Measurements from ENCODE around the gene HSF4.

Gene HSF4

GRCh38 chr16:67194260-67194659, 29.7 kb downstream of the HSF4 start:
- Histone ChIP-seq H3K9me2 (replicated peaks; ENCODE audit: control insufficient read depth, low read length) (no peaks in the 10 kb centered on the region), H3K4me1 (ENCODE audit: control insufficient read depth, low read length) (peaks cover 15% of the 10 kb centered on the region), H4K20me1 (ENCODE audit: control insufficient read depth, insufficient read depth, low read depth, low read length) (peaks cover 3% of the 10 kb centered on the region), H3K27ac (ENCODE audit: low read depth, low read length) (no peak overlapping the region), H3K9me3 (ENCODE audit: control insufficient read depth, insufficient read depth, low read length) (no peaks in the 10 kb centered on the region), H3K36me3 (ENCODE audit: control insufficient read depth, low read length) (peaks cover 70% of the 10 kb centered on the region), H3K4me3 (ENCODE audit: low read length) (no peak overlapping the region), H3K27me3 (ENCODE audit: control insufficient read depth, low read length) (no peaks in the 10 kb centered on the region), H3K79me2 (ENCODE audit: control insufficient read depth, low read length) (peaks cover 38% of the 10 kb centered on the region), H3K4me2 (ENCODE audit: low read length) (no peak overlapping the region), H3F3A (ENCODE audit: control insufficient read depth, insufficient read depth) (no peaks in the 10 kb centered on the region)
- no peak for TF ChIP-seq EZH2phosphoT487 (IDR thresholded peaks at IDR 0.05; ENCODE audit: borderline replicate concordance, low read length)
- TF ChIP-seq CTCF (IDR thresholded peaks at IDR 0.05; ENCODE audit: low read depth, low read length, poor library complexity, severe bottlenecking), result no peak

- peaks cover 38% of the 10 kb centered on the region for H3K79me2 ChIP-seq (ENCODE audit: control insufficient read depth, low read length)
- H4K20me1 ChIP-seq (ENCODE audit: control insufficient read depth, insufficient read depth, low read depth, low read length), result peaks cover 3% of the 10 kb centered on the region
- H3K27me3 ChIP-seq (ENCODE audit: control insufficient read depth, low read length), result no peaks in the 10 kb centered on the region
- H3K9me2 ChIP-seq (replicated peaks; ENCODE audit: control insufficient read depth, low read length), result no peaks in the 10 kb centered on the region
- H3K27ac ChIP-seq (ENCODE audit: low read depth, low read length), result no peak overlapping the region
- H3K36me3 ChIP-seq (ENCODE audit: control insufficient read depth, low read length), result peaks cover 82% of the 10 kb centered on the region
- peaks cover 15% of the 10 kb centered on the region for H3K4me1 ChIP-seq (ENCODE audit: control insufficient read depth, low read length)
- H3K4me3 ChIP-seq (ENCODE audit: low read length), result no peak overlapping the region
- H3K9me3 ChIP-seq (ENCODE audit: control insufficient read depth, insufficient read depth, low read length), result no peaks in the 10 kb centered on the region
- TF ChIP-seq CTCF (IDR thresholded peaks at IDR 0.05; ENCODE audit: low read depth, low read length, poor library complexity, severe bottlenecking) (no peak), EZH2phosphoT487 (IDR thresholded peaks at IDR 0.05; ENCODE audit: borderline replicate concordance, low read length) (no peak)
- no peaks in the 10 kb centered on the region for H3F3A ChIP-seq (ENCODE audit: control insufficient read depth, insufficient read depth)
- no peak overlapping the region for H3K4me2 ChIP-seq (ENCODE audit: low read length)
These were observed 31.1 kb downstream of the HSF4 start for GRCh38 chr16:67195676-67196075.

GRCh38 chr16:67196881-67197280, 32.3 kb downstream of the HSF4 start:
- Histone ChIP-seq H3K9me3 (ENCODE audit: control insufficient read depth, insufficient read depth, low read length) (no peaks in the 10 kb centered on the region), H3K27me3 (ENCODE audit: control insufficient read depth, low read length) (no peaks in the 10 kb centered on the region), H3K4me3 (ENCODE audit: low read length) (no peak overlapping the region), H3K36me3 (ENCODE audit: control insufficient read depth, low read length) (peaks cover 88% of the 10 kb centered on the region), H4K20me1 (ENCODE audit: control insufficient read depth, insufficient read depth, low read depth, low read length) (peaks cover 3% of the 10 kb centered on the region), H3K9me2 (replicated peaks; ENCODE audit: control insufficient read depth, low read length) (no peaks in the 10 kb centered on the region), H3K27ac (ENCODE audit: low read depth, low read length) (no peak overlapping the region), H3K4me2 (ENCODE audit: low read length) (no peak overlapping the region), H3F3A (ENCODE audit: control insufficient read depth, insufficient read depth) (no peaks in the 10 kb centered on the region), H3K4me1 (ENCODE audit: control insufficient read depth, low read length) (peaks cover 9% of the 10 kb centered on the region), H3K79me2 (ENCODE audit: control insufficient read depth, low read length) (peaks cover 35% of the 10 kb centered on the region)
- TF ChIP-seq CTCF (IDR thresholded peaks at IDR 0.05; ENCODE audit: low read depth, low read length, poor library complexity, severe bottlenecking) (no peak), EZH2phosphoT487 (IDR thresholded peaks at IDR 0.05; ENCODE audit: borderline replicate concordance, low read length) (no peak)

GRCh38 chr16:67197704-67198103, 33.2 kb downstream of the HSF4 start:
- no peaks in the 10 kb centered on the region for H3F3A ChIP-seq (ENCODE audit: control insufficient read depth, insufficient read depth)
- no peaks in the 10 kb centered on the region for H3K9me3 ChIP-seq (ENCODE audit: control insufficient read depth, insufficient read depth, low read length)
- peaks cover 9% of the 10 kb centered on the region for H3K4me1 ChIP-seq (ENCODE audit: control insufficient read depth, low read length)
- TF ChIP-seq EZH2phosphoT487 (IDR thresholded peaks at IDR 0.05; ENCODE audit: borderline replicate concordance, low read length) (no peak), CTCF (IDR thresholded peaks at IDR 0.05; ENCODE audit: low read depth, low read length, poor library complexity, severe bottlenecking) (no peak)
- H3K27me3 ChIP-seq (ENCODE audit: control insufficient read depth, low read length), result no peaks in the 10 kb centered on the region
- no peak overlapping the region for H3K4me2 ChIP-seq (ENCODE audit: low read length)
- H3K4me3 ChIP-seq (ENCODE audit: low read length), result no peak overlapping the region
- H4K20me1 ChIP-seq (ENCODE audit: control insufficient read depth, insufficient read depth, low read depth, low read length), result peaks cover 3% of the 10 kb centered on the region
- H3K36me3 ChIP-seq (ENCODE audit: control insufficient read depth, low read length), result peaks cover 90% of the 10 kb centered on the region
- H3K79me2 ChIP-seq (ENCODE audit: control insufficient read depth, low read length), result peaks cover 27% of the 10 kb centered on the region
- H3K27ac ChIP-seq (ENCODE audit: low read depth, low read length), result no peak overlapping the region
- no peaks in the 10 kb centered on the region for H3K9me2 ChIP-seq (replicated peaks; ENCODE audit: control insufficient read depth, low read length)

Data from DOHH2 (cell line).